LNCaP clone FGC (cell line): ENCODE results near the gene AVPI1.

ENCODE experiments used
- DNase-seq: peaks from one replicate; pipeline ENCODE4 v3.0.0-alpha.2; 2011; ENCODE audit warnings: low read depth
- H3K4me3 ChIP-seq: 2 replicates; pipeline ENCODE4 v1.5.1; 2011; ENCODE audit warnings: mild to moderate bottlenecking, low read depth, low read length, control low read depth
- CTCF ChIP-seq: IDR thresholded peaks from 2 replicates; pipeline ENCODE4 v1.5.1; 2012; ENCODE audit warnings: mild to moderate bottlenecking; ENCODE audit not compliant: control insufficient read depth, insufficient read depth; ENCODE audit errors: extremely low read depth

Gene AVPI1

GRCh38 chr10:97729014-97729413, 42.0 kb upstream of the AVPI1 start:
- no peak for DNase-seq
- no peak for TF ChIP-seq CTCF
- no peak overlapping the region for H3K4me3 ChIP-seq

GRCh38 chr10:97726636-97727178, 39.7 kb upstream of the AVPI1 start:
- no peak for TF ChIP-seq CTCF
- no peak for DNase-seq
- H3K4me3 ChIP-seq, result no peak overlapping the region

- H3K4me3 ChIP-seq, result no peak overlapping the region
These were observed 37.4 kb upstream of the AVPI1 start for GRCh38 chr10:97724341-97724941.

GRCh38 chr10:97723001-97723400, 36.0 kb upstream of the AVPI1 start:
- no peak for DNase-seq
- TF ChIP-seq CTCF, result no peak
- no peak overlapping the region for H3K4me3 ChIP-seq

More at GRCh38 chr10:97724341-97724941, 37.4 kb upstream of the AVPI1 start:
- TF ChIP-seq CTCF, result no peak
- DNase-seq, result no peak

GRCh38 chr10:97721871-97722780, 35.1 kb upstream of the AVPI1 start:
- no peak for TF ChIP-seq CTCF
- H3K4me3 ChIP-seq, result no peak overlapping the region

GRCh38 chr10:97719602-97720001, 32.6 kb upstream of the AVPI1 start:
- no peak for DNase-seq
- no peak for TF ChIP-seq CTCF
- no peak overlapping the region for H3K4me3 ChIP-seq

More at GRCh38 chr10:97721871-97722780, 35.1 kb upstream of the AVPI1 start:
- DNase-seq, result no peak
